ENCODE measurements around the gene ARFGEF2. TPM values are rescaled to one million over a fixed set of nuclear protein-coding genes. Genes with fewer than 3 reads are reported as not detected.
A peak's percentile ranks its signal among the peaks of the same experiment; 100 is the strongest.

ARFGEF2 gene
- total and polyA plus RNA-seq, 7 donors: 7.8 to 36.1 (median 22.8) TPM

- WGBS, 3 donors: 80 to 86% (median 85%) methylated on average over 10 of the region's 10 CpGs
- intact Hi-C loops (cut with DNase I): no loop called here
- Histone ChIP-seq H3K36me3 (ENCODE audit: insufficient read depth in 1 of 2, low read depth in 1 of 2) (peaks cover 29 to 100% of the 10 kb centered on the region in 2 donors), H3K27ac (no peak overlapping the region), H3K4me3 (no peak overlapping the region), H3K27me3 (ENCODE audit: insufficient read depth in 3 of 3, low read length in 2 of 3) (no peaks in the 10 kb centered on the region), H3K9me3 (no peaks in the 10 kb centered on the region), H3K4me1 (no peaks in the 10 kb centered on the region)
- TF ChIP-seq, protein P1, sequence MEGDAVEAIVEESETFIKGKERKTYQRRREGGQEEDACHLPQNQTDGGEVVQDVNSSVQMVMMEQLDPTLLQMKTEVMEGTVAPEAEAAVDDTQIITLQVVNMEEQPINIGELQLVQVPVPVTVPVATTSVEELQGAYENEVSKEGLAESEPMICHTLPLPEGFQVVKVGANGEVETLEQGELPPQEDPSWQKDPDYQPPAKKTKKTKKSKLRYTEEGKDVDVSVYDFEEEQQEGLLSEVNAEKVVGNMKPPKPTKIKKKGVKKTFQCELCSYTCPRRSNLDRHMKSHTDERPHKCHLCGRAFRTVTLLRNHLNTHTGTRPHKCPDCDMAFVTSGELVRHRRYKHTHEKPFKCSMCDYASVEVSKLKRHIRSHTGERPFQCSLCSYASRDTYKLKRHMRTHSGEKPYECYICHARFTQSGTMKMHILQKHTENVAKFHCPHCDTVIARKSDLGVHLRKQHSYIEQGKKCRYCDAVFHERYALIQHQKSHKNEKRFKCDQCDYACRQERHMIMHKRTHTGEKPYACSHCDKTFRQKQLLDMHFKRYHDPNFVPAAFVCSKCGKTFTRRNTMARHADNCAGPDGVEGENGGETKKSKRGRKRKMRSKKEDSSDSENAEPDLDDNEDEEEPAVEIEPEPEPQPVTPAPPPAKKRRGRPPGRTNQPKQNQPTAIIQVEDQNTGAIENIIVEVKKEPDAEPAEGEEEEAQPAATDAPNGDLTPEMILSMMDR (IDR thresholded peaks at IDR 0.05): no peak
- DNase-seq (no peak), ATAC-seq (no peak)
Observed at GRCh38 chr20:48951041-48951440, 29.5 kb downstream of the ARFGEF2 start.

DNA sequence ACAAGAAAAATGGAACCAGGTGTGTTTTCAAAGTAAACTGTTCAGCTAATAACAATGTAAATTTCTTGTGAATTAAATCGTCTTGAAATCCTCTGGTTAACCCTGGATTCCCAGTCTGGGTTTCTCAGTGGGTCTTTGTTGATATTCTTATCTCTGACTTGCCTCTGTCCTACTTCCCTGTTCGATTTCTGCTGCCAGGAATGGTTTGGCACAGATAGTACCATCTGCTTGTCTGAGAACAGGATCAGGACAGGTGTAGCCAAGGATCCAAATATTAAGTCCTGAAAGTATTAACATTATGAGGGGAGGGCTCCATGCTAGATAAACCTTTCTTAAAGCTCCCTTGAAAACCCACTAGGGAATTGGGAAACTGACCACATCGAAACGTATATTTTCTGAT, 30.1 kb downstream of the ARFGEF2 start:
- ATAC-seq: no peak
- intact Hi-C loops (cut with DNase I): no loop called here
- DNase-seq: no peak
- no peaks in the 10 kb centered on the region for H3K27me3 ChIP-seq (ENCODE audit: insufficient read depth in 3 of 3, low read length in 2 of 3)
- TF ChIP-seq, protein P1 (IDR thresholded peaks at IDR 0.05): no peak
- H3K4me3 ChIP-seq: no peak overlapping the region
- H3K9me3 ChIP-seq: no peaks in the 10 kb centered on the region
- no peaks in the 10 kb centered on the region for H3K4me1 ChIP-seq
- H3K27ac ChIP-seq: peak overlapping the region; percentile 2
- peaks cover 29 to 100% of the 10 kb centered on the region in 2 donors for H3K36me3 ChIP-seq (ENCODE audit: insufficient read depth in 1 of 2, low read depth in 1 of 2)
- 55 to 65% (median 58%) methylated on average over 4 of the region's 4 CpGs for WGBS, 3 donors

DNA sequence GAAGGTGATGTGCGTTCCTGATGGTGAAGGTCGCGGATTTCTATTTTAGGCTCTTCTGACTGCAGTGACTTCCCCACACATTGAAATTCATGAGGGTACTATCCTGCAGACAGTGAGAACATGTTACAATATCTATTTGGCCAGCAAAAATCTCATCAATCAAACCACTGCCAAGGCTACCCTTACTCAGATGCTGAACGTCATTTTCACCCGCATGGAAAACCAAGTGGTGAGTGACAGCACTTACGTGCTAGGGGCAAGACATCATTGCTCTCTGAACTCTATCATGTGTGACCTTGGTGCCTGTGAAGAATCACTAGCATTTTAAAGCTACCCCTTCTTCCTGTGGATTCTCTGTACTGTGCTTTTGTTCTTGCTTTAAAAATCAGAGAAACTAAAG, 31.1 kb downstream of the ARFGEF2 start:
- intact Hi-C loops (cut with DNase I): no loop called here
- H3K27ac ChIP-seq: no peak overlapping the region
- no peaks in the 10 kb centered on the region for H3K9me3 ChIP-seq
- ATAC-seq (no peak), DNase-seq (no peak)
- 79 to 89% (median 86%) methylated on average over 6 of the region's 6 CpGs for WGBS, 3 donors
- TF ChIP-seq, protein P1 (IDR thresholded peaks at IDR 0.05): no peak
- no peak overlapping the region for H3K4me3 ChIP-seq
- peaks cover 32 to 100% of the 10 kb centered on the region in 2 donors for H3K36me3 ChIP-seq (ENCODE audit: insufficient read depth in 1 of 2, low read depth in 1 of 2)
- no peaks in the 10 kb centered on the region for H3K27me3 ChIP-seq (ENCODE audit: insufficient read depth in 3 of 3, low read length in 2 of 3)
- H3K4me1 ChIP-seq: no peaks in the 10 kb centered on the region

GRCh38 chr20:48953653-48954052, 32.1 kb downstream of the ARFGEF2 start:
- no peaks in the 10 kb centered on the region for H3K4me1 ChIP-seq
- no peak overlapping the region for H3K4me3 ChIP-seq
- TF ChIP-seq, protein P1 (IDR thresholded peaks at IDR 0.05): no peak
- intact Hi-C loops (cut with DNase I): no loop called here
- no peaks in the 10 kb centered on the region for H3K9me3 ChIP-seq
- peaks cover 32 to 97% of the 10 kb centered on the region in 2 donors for H3K36me3 ChIP-seq (ENCODE audit: insufficient read depth in 1 of 2, low read depth in 1 of 2)
- no peak for ATAC-seq
- WGBS, 3 donors: 93 to 95% (median 94%) methylated on average over 6 of the region's 6 CpGs
- no peak overlapping the region for H3K27ac ChIP-seq
- H3K27me3 ChIP-seq (ENCODE audit: insufficient read depth in 3 of 3, low read length in 2 of 3): no peaks in the 10 kb centered on the region
- no peak for DNase-seq

DNA sequence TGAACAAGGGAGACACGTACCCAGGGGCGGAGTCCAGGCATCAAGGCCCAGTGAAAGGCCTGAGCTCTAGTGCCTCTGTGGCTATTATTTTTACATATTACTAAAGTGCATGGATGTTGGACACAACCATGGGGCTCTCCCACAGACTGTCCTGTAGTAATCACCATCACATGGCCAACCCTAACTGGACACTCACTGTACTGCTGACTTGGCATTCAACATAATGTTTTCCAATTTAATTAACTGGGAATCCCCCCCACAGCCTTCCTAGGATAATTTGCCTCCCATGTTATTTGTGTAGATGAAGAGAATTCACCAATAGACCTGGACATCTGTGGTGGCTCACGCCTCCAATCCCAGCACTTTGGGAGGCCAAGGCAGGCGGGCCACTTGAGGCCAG, 34.5 kb downstream of the ARFGEF2 start:
- Histone ChIP-seq H3K4me1 (no peaks in the 10 kb centered on the region), H3K27ac (no peak overlapping the region), H3K36me3 (ENCODE audit: insufficient read depth in 1 of 2, low read depth in 1 of 2) (peaks cover 28 to 83% of the 10 kb centered on the region in 2 donors), H3K9me3 (no peaks in the 10 kb centered on the region), H3K4me3 (no peak overlapping the region), H3K27me3 (ENCODE audit: insufficient read depth in 3 of 3, low read length in 2 of 3) (no peaks in the 10 kb centered on the region)
- 98 to 100% (median 99%) methylated on average over 4 of the region's 4 CpGs for WGBS, 3 donors
- intact Hi-C loops (cut with DNase I): no loop called here
- ATAC-seq: no peak
- TF ChIP-seq, protein P1 (IDR thresholded peaks at IDR 0.05): no peak
- no peak for DNase-seq
